ENCODE results near the gene FZD4. TPM values are rescaled to one million over a fixed set of nuclear protein-coding genes. Genes with fewer than 3 reads are reported as not detected.

FZD4 gene
- polyA plus RNA-seq, 2 donors = 1.4 to 2.0 TPM

- Histone ChIP-seq H3K27me3 (ENCODE audit: control insufficient read depth in 1 of 2, insufficient read depth in 2 of 2, low read length in 2 of 2) (no peaks in the 10 kb centered on the region), H3K27ac (ENCODE audit: low read depth in 2 of 2, low read length in 1 of 2) (no peak overlapping the region), H3K4me3 (ENCODE audit: low read depth in 1 of 2, low read length in 2 of 2) (no peak overlapping the region), H3K9me3 (ENCODE audit: control insufficient read depth in 2 of 2, insufficient read depth in 1 of 2, low read depth in 1 of 2, low read length in 1 of 2) (no peaks in the 10 kb centered on the region), H3K4me1 (ENCODE audit: control insufficient read depth in 2 of 2, insufficient read depth in 2 of 2, low read length in 1 of 2) (no peaks in the 10 kb centered on the region), H3K36me3 (ENCODE audit: control insufficient read depth in 2 of 2, insufficient read depth in 2 of 2, low read length in 1 of 2) (no peaks in the 10 kb centered on the region)
- WGBS, 2 donors = 21 to 33% methylated on average over 1 of the region's 1 CpG
Observed at GRCh38 chr11:86932259-86932585, 23.0 kb downstream of the FZD4 start.

GRCh38 chr11:86931548-86932258, 23.5 kb downstream of the FZD4 start:
- no peaks in the 10 kb centered on the region for H3K27me3 ChIP-seq (ENCODE audit: control insufficient read depth in 1 of 2, insufficient read depth in 2 of 2, low read length in 2 of 2)
- no peak overlapping the region for H3K4me3 ChIP-seq (ENCODE audit: low read depth in 1 of 2, low read length in 2 of 2)
- no peak overlapping the region for H3K27ac ChIP-seq (ENCODE audit: low read depth in 2 of 2, low read length in 1 of 2)
- 37 to 38% methylated on average over 8 of the region's 8 CpGs for WGBS, 2 donors
- no peaks in the 10 kb centered on the region for H3K36me3 ChIP-seq (ENCODE audit: control insufficient read depth in 2 of 2, insufficient read depth in 2 of 2, low read length in 1 of 2)
- H3K4me1 ChIP-seq (ENCODE audit: control insufficient read depth in 2 of 2, insufficient read depth in 2 of 2, low read length in 1 of 2) = no peaks in the 10 kb centered on the region
- H3K9me3 ChIP-seq (ENCODE audit: control insufficient read depth in 2 of 2, insufficient read depth in 1 of 2, low read depth in 1 of 2, low read length in 1 of 2) = no peaks in the 10 kb centered on the region

- no peaks in the 10 kb centered on the region for H3K36me3 ChIP-seq (ENCODE audit: control insufficient read depth in 2 of 2, insufficient read depth in 2 of 2, low read length in 1 of 2)
- H3K9me3 ChIP-seq (ENCODE audit: control insufficient read depth in 2 of 2, insufficient read depth in 1 of 2, low read depth in 1 of 2, low read length in 1 of 2) = no peaks in the 10 kb centered on the region
- WGBS, 2 donors = 72 to 86% methylated on average over 1 of the region's 1 CpG
- H3K27me3 ChIP-seq (ENCODE audit: control insufficient read depth in 1 of 2, insufficient read depth in 2 of 2, low read length in 2 of 2) = no peaks in the 10 kb centered on the region
- no peak overlapping the region for H3K27ac ChIP-seq (ENCODE audit: low read depth in 2 of 2, low read length in 1 of 2)
- no peak overlapping the region for H3K4me3 ChIP-seq (ENCODE audit: low read depth in 1 of 2, low read length in 2 of 2)
- no peaks in the 10 kb centered on the region for H3K4me1 ChIP-seq (ENCODE audit: control insufficient read depth in 2 of 2, insufficient read depth in 2 of 2, low read length in 1 of 2)
Observed at GRCh38 chr11:86930957-86931547, 24.1 kb downstream of the FZD4 start.

GRCh38 chr11:86926975-86927374, 28.2 kb downstream of the FZD4 start:
- 83 to 84% methylated on average over 3 of the region's 3 CpGs for WGBS, 2 donors
- Histone ChIP-seq H3K27me3 (ENCODE audit: control insufficient read depth in 1 of 2, insufficient read depth in 2 of 2, low read length in 2 of 2) (no peaks in the 10 kb centered on the region), H3K4me3 (ENCODE audit: low read depth in 1 of 2, low read length in 2 of 2) (no peak overlapping the region), H3K27ac (ENCODE audit: low read depth in 2 of 2, low read length in 1 of 2) (no peak overlapping the region), H3K9me3 (ENCODE audit: control insufficient read depth in 2 of 2, insufficient read depth in 1 of 2, low read depth in 1 of 2, low read length in 1 of 2) (no peaks in the 10 kb centered on the region), H3K36me3 (ENCODE audit: control insufficient read depth in 2 of 2, insufficient read depth in 2 of 2, low read length in 1 of 2) (no peaks in the 10 kb centered on the region), H3K4me1 (ENCODE audit: control insufficient read depth in 2 of 2, insufficient read depth in 2 of 2, low read length in 1 of 2) (no peaks in the 10 kb centered on the region)

GRCh38 chr11:86923999-86924766, 31.0 kb downstream of the FZD4 start:
- no peak overlapping the region for H3K4me3 ChIP-seq (ENCODE audit: low read depth in 1 of 2, low read length in 2 of 2)
- WGBS, 2 donors = 68 to 80% methylated on average over 6 of the region's 6 CpGs
- no peak overlapping the region for H3K27ac ChIP-seq (ENCODE audit: low read depth in 2 of 2, low read length in 1 of 2)
- no peaks in the 10 kb centered on the region for H3K9me3 ChIP-seq (ENCODE audit: control insufficient read depth in 2 of 2, insufficient read depth in 1 of 2, low read depth in 1 of 2, low read length in 1 of 2)
- H3K36me3 ChIP-seq (ENCODE audit: control insufficient read depth in 2 of 2, insufficient read depth in 2 of 2, low read length in 1 of 2) = no peaks in the 10 kb centered on the region
- no peaks in the 10 kb centered on the region for H3K27me3 ChIP-seq (ENCODE audit: control insufficient read depth in 1 of 2, insufficient read depth in 2 of 2, low read length in 2 of 2)
- H3K4me1 ChIP-seq (ENCODE audit: control insufficient read depth in 2 of 2, insufficient read depth in 2 of 2, low read length in 1 of 2) = no peaks in the 10 kb centered on the region

- WGBS, 2 donors = 95 to 99% methylated on average over 1 of the region's 1 CpG
- Histone ChIP-seq H3K27me3 (ENCODE audit: control insufficient read depth in 1 of 2, insufficient read depth in 2 of 2, low read length in 2 of 2) (no peaks in the 10 kb centered on the region), H3K36me3 (ENCODE audit: control insufficient read depth in 2 of 2, insufficient read depth in 2 of 2, low read length in 1 of 2) (no peaks in the 10 kb centered on the region), H3K27ac (ENCODE audit: low read depth in 2 of 2, low read length in 1 of 2) (no peak overlapping the region), H3K9me3 (ENCODE audit: control insufficient read depth in 2 of 2, insufficient read depth in 1 of 2, low read depth in 1 of 2, low read length in 1 of 2) (no peaks in the 10 kb centered on the region), H3K4me3 (ENCODE audit: low read depth in 1 of 2, low read length in 2 of 2) (no peak overlapping the region), H3K4me1 (ENCODE audit: control insufficient read depth in 2 of 2, insufficient read depth in 2 of 2, low read length in 1 of 2) (no peaks in the 10 kb centered on the region)
Observed at GRCh38 chr11:86922225-86922624, 33.0 kb downstream of the FZD4 start.

- 60 to 64% methylated on average over 7 of the region's 7 CpGs for whole genome bisulfite sequencing, 2 donors
- H3K4me3 ChIP-seq (ENCODE audit: low read depth in 1 of 2, low read length in 2 of 2) = no peak overlapping the region
Observed at GRCh38 chr11:86919557-86920210, 35.5 kb downstream of the FZD4 start.

GRCh38 chr11:86918973-86919372, 36.2 kb downstream of the FZD4 start:
- Histone ChIP-seq H3K27ac (ENCODE audit: low read depth in 2 of 2, low read length in 1 of 2) (no peak overlapping the region), H3K36me3 (ENCODE audit: control insufficient read depth in 2 of 2, insufficient read depth in 2 of 2, low read length in 1 of 2) (no peaks in the 10 kb centered on the region), H3K4me1 (ENCODE audit: control insufficient read depth in 2 of 2, insufficient read depth in 2 of 2, low read length in 1 of 2) (no peaks in the 10 kb centered on the region), H3K27me3 (ENCODE audit: control insufficient read depth in 1 of 2, insufficient read depth in 2 of 2, low read length in 2 of 2) (no peaks in the 10 kb centered on the region), H3K4me3 (ENCODE audit: low read depth in 1 of 2, low read length in 2 of 2) (no peak overlapping the region), H3K9me3 (ENCODE audit: control insufficient read depth in 2 of 2, insufficient read depth in 1 of 2, low read depth in 1 of 2, low read length in 1 of 2) (no peaks in the 10 kb centered on the region)
- WGBS, 2 donors = 77 to 83% methylated on average over 7 of the region's 7 CpGs

More at GRCh38 chr11:86919557-86920210, 35.5 kb downstream of the FZD4 start:
- Histone ChIP-seq H3K36me3 (ENCODE audit: control insufficient read depth in 2 of 2, insufficient read depth in 2 of 2, low read length in 1 of 2) (no peaks in the 10 kb centered on the region), H3K27ac (ENCODE audit: low read depth in 2 of 2, low read length in 1 of 2) (no peak overlapping the region), H3K4me1 (ENCODE audit: control insufficient read depth in 2 of 2, insufficient read depth in 2 of 2, low read length in 1 of 2) (no peaks in the 10 kb centered on the region), H3K9me3 (ENCODE audit: control insufficient read depth in 2 of 2, insufficient read depth in 1 of 2, low read depth in 1 of 2, low read length in 1 of 2) (no peaks in the 10 kb centered on the region), H3K27me3 (ENCODE audit: control insufficient read depth in 1 of 2, insufficient read depth in 2 of 2, low read length in 2 of 2) (no peaks in the 10 kb centered on the region)

GRCh38 chr11:86918496-86918895, 36.7 kb downstream of the FZD4 start:
- Histone ChIP-seq H3K4me3 (ENCODE audit: low read depth in 1 of 2, low read length in 2 of 2) (no peak overlapping the region), H3K9me3 (ENCODE audit: control insufficient read depth in 2 of 2, insufficient read depth in 1 of 2, low read depth in 1 of 2, low read length in 1 of 2) (no peaks in the 10 kb centered on the region), H3K27me3 (ENCODE audit: control insufficient read depth in 1 of 2, insufficient read depth in 2 of 2, low read length in 2 of 2) (no peaks in the 10 kb centered on the region), H3K4me1 (ENCODE audit: control insufficient read depth in 2 of 2, insufficient read depth in 2 of 2, low read length in 1 of 2) (no peaks in the 10 kb centered on the region), H3K27ac (ENCODE audit: low read depth in 2 of 2, low read length in 1 of 2) (no peak overlapping the region), H3K36me3 (ENCODE audit: control insufficient read depth in 2 of 2, insufficient read depth in 2 of 2, low read length in 1 of 2) (no peaks in the 10 kb centered on the region)
- 82 to 85% methylated on average over 2 of the region's 2 CpGs for WGBS, 2 donors
